Bronchial epithelial cell (primary cell): ENCODE measurements around the gene ACIN1. TPM values are rescaled to one million over a fixed set of nuclear protein-coding genes. Genes with fewer than 3 reads are reported as not detected.

Experiments
- DNase-seq: peaks from one replicate; pipeline ENCODE4 v3.0.0-alpha.2; 2010; ENCODE audit warnings: low read depth
- FAIRE-seq: peaks from 2 replicates; lab custom pipeline; 2011; peaks lifted over from hg19 to GRCh38; lab: Jason Lieb, UNC
- H3K27me3 ChIP-seq: 2 replicates; pipeline ENCODE4 v1.5.1; 2011; ENCODE audit warnings: low read length; ENCODE audit not compliant: control insufficient read depth, insufficient read depth
- H3K36me3 ChIP-seq: 2 replicates; pipeline ENCODE4 v1.5.1; 2011; ENCODE audit warnings: low read length; ENCODE audit not compliant: control insufficient read depth, insufficient read depth
- H3K4me3 ChIP-seq: 2 replicates; pipeline ENCODE4 v1.5.1; 2011; ENCODE audit warnings: mild to moderate bottlenecking, low read depth, low read length, control low read depth
- total RNA-seq: library from RNA; depleted of rRNA; stranded (reverse); fragments of >200 nt; gene quantifications from 2 replicates; pipeline ENCODE4 v1.2.1, GENCODE V29; 2014
- TF ChIP-seq, protein P1 (sequence below): IDR thresholded peaks from 2 replicates; pipeline ENCODE4 v1.5.1; 2011; ENCODE audit warnings: mild to moderate bottlenecking, moderate library complexity, low read length, control low read depth, inconsistent platforms; ENCODE audit not compliant: insufficient read depth, severe bottlenecking

Gene ACIN1
- total RNA-seq, 1 donor from 2014 or later = 45.5 TPM

DNA sequence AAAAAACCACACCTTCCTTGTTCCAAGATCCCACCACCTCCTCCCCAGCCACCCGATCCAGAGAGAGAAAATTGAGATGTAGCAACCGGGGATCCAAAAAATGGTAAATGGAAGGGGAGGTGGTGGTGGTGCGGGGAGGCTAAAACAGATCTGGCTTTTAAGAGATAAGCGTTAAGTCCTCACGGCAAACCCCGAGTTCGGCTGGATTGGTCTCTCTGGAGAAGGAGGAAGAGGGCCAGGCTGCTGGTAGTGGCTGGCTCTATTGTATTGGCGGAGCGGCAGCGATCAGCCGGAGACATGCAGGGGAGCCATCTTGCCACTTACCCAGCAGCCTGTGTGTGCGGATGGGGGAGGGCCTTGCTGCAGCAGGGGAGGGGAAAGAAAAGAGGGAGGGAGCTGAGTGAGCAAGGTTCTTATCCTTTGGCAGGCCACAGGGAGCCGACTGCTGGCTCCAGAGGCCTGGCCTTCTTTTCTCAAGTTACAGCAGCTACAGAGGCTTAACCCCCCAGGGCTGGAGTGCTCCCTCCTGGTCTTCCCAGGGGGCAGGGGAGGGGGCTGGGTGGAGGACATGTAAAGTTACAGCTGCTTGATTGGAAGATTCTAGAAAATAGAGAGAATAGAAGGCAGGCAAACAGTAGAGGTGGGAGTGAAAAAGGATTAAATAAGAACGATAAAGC is 23.6 kb downstream of the ACIN1 start:
- DNase-seq (peak; percentile 84), FAIRE-seq (no peak)
- Histone ChIP-seq H3K27me3 (no peaks in the 10 kb centered on the region), H3K36me3 (peaks cover 24% of the 10 kb centered on the region), H3K4me3 (peak overlapping the region; percentile 67)
- TF ChIP-seq, protein P1, sequence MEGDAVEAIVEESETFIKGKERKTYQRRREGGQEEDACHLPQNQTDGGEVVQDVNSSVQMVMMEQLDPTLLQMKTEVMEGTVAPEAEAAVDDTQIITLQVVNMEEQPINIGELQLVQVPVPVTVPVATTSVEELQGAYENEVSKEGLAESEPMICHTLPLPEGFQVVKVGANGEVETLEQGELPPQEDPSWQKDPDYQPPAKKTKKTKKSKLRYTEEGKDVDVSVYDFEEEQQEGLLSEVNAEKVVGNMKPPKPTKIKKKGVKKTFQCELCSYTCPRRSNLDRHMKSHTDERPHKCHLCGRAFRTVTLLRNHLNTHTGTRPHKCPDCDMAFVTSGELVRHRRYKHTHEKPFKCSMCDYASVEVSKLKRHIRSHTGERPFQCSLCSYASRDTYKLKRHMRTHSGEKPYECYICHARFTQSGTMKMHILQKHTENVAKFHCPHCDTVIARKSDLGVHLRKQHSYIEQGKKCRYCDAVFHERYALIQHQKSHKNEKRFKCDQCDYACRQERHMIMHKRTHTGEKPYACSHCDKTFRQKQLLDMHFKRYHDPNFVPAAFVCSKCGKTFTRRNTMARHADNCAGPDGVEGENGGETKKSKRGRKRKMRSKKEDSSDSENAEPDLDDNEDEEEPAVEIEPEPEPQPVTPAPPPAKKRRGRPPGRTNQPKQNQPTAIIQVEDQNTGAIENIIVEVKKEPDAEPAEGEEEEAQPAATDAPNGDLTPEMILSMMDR = no peak

- Histone ChIP-seq H3K36me3 (peaks cover 21% of the 10 kb centered on the region), H3K27me3 (no peaks in the 10 kb centered on the region), H3K4me3 (peak overlapping the region; percentile 67)
- no peak for FAIRE-seq
- no peak for DNase-seq
- TF ChIP-seq, protein P1 = no peak
These were observed 24.4 kb downstream of the ACIN1 start for GRCh38 chr14:23070262-23071129.

DNA sequence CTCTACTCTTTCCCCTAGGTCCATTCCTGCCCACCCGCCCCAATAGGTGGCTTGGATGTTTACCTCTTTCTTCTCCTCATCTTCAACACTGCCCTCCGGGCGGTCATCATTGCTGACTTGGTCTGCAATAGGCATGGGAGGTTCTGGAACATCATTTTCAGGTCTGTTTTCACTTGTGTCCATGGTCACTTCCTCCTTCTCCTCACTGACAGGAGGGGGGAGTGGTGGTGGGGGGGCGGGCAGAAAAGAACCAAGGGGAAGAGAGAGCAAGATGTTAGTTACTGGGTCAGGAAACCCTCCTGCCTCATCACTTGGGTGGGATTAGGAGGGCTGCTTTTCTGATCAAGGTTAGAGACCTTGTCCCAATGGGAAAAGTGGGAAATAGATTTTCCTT is 25.5 kb downstream of the ACIN1 start:
- H3K27me3 ChIP-seq = no peaks in the 10 kb centered on the region
- FAIRE-seq (no peak), DNase-seq (no peak)
- H3K4me3 ChIP-seq = no peak overlapping the region
- TF ChIP-seq, protein P1 = no peak
- peaks cover 21% of the 10 kb centered on the region for H3K36me3 ChIP-seq

GRCh38 chr14:23068789-23069412 is 26.0 kb downstream of the ACIN1 start:
- peak; percentile 90 for DNase-seq
- H3K27me3 ChIP-seq = no peaks in the 10 kb centered on the region
- H3K4me3 ChIP-seq = no peak overlapping the region
- peaks cover 26% of the 10 kb centered on the region for H3K36me3 ChIP-seq
- no peak for FAIRE-seq
- TF ChIP-seq, protein P1 = peak; percentile 95

DNA sequence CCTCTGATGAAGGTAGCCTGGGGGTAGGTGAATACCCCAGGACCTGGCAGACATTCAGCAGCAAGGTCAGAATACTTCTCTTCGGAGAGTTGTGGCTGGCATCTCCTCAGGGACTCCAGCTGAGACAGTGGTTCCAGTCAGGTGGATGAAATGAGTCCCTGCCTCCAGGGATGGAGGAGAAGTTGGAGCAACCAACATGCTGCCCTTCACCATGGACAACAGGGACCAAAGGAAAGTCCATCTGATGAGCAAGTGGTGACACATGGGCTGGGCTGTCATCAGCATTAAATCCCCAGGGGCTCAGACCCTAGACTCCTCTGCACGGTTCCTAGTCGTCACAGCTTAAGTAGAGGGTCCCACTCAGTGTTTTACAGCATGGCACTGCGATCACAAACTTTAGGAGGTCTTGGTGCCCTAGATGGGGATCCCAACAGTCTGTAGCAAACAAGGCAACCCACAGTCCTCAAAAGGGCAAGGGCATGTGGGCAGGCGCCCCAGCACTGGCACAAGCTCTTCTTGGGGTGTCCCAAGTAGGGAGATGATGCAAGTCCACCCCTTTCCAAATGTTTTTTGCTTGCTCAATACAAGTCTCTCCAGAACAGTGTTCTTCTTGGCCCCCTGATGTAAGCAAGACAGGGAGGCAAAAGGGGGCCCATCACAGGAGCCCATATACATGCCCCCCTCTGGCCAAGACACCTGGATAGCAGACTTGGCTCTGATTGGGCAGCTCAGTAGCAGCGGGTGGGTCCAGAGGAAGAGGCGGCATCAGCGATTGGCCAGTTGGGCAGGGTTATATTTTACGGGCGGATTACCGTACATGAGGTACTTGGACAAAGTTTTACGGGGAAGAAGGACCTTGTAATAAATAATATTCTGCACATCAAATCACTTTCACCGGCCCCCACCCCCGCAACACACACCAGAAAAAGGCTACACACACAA is 26.8 kb downstream of the ACIN1 start:
- TF ChIP-seq, protein P1 = no peak
- Histone ChIP-seq H3K27me3 (no peaks in the 10 kb centered on the region), H3K36me3 (peaks cover 32% of the 10 kb centered on the region), H3K4me3 (no peak overlapping the region)
- FAIRE-seq (no peak), DNase-seq (no peak)
